Measurements from ENCODE around the gene JOSD1. TPM values are rescaled to one million over a fixed set of nuclear protein-coding genes. Genes with fewer than 3 reads are reported as not detected.

The JOSD1 gene
- total RNA-seq, 1 experiment from 2014 or later = 50.5 TPM

DNA sequence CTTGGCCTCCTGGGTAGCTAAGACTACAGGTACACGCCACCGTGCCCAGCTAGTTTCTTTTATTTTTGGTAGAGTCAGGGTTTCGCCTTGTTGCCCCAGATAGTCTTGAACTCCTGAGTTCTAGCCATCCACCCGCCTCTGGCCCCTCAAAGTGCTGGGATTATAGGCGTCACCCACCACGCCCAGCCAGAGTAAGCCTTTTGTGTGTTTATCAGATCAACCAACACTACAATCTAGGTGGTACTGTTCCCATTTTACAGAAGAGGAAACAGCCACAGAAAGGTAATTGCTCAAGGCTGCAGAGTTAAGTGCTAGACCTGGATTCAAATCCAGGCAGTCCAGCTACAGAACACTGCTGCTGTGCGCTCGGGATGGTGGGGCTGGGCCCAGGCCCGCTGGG, 15.8 kb downstream of the JOSD1 start:
- Histone ChIP-seq H3K9me2 (replicated peaks; ENCODE audit: insufficient read depth, low read length) (no peaks in the 10 kb centered on the region), H3K4me3 (ENCODE audit: low read length) (no peak overlapping the region), H3K36me3 (ENCODE audit: insufficient read depth, low read length) (peaks cover 44% of the 10 kb centered on the region), H3K79me2 (ENCODE audit: low read length) (peaks cover 32% of the 10 kb centered on the region), H3K4me1 (ENCODE audit: low read length) (peaks cover 19% of the 10 kb centered on the region), H3K27ac (ENCODE audit: low read length) (no peak overlapping the region), H3K27me3 (ENCODE audit: low read length) (no peaks in the 10 kb centered on the region), H4K20me1 (ENCODE audit: insufficient read depth, low read depth, low read length) (peaks cover 13% of the 10 kb centered on the region; the same call in 1 of the 2 replicates), H3K9ac (ENCODE audit: low read length) (no peak overlapping the region), H2AFZ (ENCODE audit: low read length) (no peak overlapping the region), H3K4me2 (ENCODE audit: low read depth, low read length, poor library complexity, severe bottlenecking) (no peak overlapping the region), H3K9me3 (ENCODE audit: low read length) (no peaks in the 10 kb centered on the region)
- DNase-seq = no peak

DNA sequence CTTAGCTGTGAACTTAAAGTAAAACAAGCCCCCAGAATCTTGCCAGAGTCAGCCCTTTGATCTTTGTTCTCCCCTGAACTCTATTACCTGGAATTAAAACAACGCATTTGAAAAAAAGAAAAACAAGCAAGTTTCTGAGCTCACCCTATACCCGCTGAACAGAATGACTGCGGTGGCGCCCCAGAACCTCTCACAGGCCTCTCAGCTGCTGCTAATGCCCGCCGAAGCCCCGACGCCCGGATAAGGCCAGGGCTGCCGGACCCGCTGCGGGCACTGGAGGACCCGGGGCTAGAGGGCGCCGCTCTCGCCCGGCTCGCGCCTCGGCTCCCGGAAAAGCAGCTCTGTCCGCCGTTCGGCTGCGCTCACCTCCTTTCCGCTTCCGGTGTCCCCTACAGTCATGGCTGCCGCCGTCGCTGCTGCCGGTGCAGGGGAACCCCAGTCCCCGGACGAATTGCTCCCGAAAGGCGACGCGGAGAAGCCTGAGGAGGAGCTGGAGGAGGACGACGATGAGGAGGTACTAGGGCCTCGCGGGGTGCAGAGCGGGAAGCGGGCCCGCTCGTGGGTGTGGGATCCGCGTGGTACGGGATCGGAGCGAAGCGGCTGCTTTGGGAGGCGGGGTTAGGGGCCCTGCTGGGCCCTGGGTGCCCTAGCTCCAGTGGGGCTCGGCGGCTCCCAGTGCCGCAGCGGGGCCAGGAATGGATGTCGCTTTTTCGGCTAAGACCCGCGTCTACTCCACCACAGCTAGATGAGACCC, 19.0 kb downstream of the JOSD1 start, which contains the start of gene TOMM22:
Gene TOMM22, plus strand, starts transcription at position 376 of the 754 bp plus-strand sequence. Its CDS starts 22 bp downstream, at position 398.
- H2AFZ ChIP-seq (ENCODE audit: low read length) = peak within 1 kb of the TSS; percentile 91
- DNase-seq = peak; percentile 95
- peaks cover 33% of the 10 kb centered on the region for H3K36me3 ChIP-seq (ENCODE audit: insufficient read depth, low read length)
- H3K79me2 ChIP-seq (ENCODE audit: low read length) = peaks cover 32% of the 10 kb centered on the region
- H3K4me2 ChIP-seq (ENCODE audit: low read depth, low read length, poor library complexity, severe bottlenecking) = peak within 1 kb of the TSS; percentile 90
- no peaks in the 10 kb centered on the region for H3K27me3 ChIP-seq (ENCODE audit: low read length)
- H3K9ac ChIP-seq (ENCODE audit: low read length) = peak within 1 kb of the TSS; percentile 92
- no peaks in the 10 kb centered on the region for H3K9me3 ChIP-seq (ENCODE audit: low read length)
- peaks cover 19% of the 10 kb centered on the region for H3K4me1 ChIP-seq (ENCODE audit: low read length)
- H3K27ac ChIP-seq (ENCODE audit: low read length) = peak within 1 kb of the TSS; percentile 28; the same call in 1 of the 2 replicates
- peak within 1 kb of the TSS; percentile 99 for H3K4me3 ChIP-seq (ENCODE audit: low read length)
- H3K9me2 ChIP-seq (replicated peaks; ENCODE audit: insufficient read depth, low read length) = no peaks in the 10 kb centered on the region
- peaks cover 13% of the 10 kb centered on the region; the same call in 1 of the 2 replicates for H4K20me1 ChIP-seq (ENCODE audit: insufficient read depth, low read depth, low read length)

DNA sequence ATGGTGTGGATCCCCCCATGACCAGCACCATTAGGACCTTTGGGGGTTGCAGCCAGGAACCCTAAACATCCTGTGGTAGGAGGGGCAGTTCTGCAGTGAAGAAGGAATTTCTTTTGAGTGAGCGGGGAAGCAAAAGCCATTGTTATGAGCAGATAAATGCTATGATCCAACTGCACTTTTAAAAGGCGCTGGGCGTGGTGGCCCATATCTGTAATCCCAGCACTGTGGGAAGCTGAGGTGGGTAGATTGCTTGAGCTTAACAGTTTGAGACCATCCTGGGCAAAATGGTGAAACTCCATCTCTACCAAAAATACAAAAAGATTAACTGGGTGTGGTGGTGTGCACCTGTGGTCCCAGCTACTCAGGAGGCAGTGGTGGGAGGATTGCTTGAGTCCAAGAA, 24.9 kb downstream of the JOSD1 start:
- H3K9me3 ChIP-seq (ENCODE audit: low read length) = no peaks in the 10 kb centered on the region
- H3K27me3 ChIP-seq (ENCODE audit: low read length) = no peaks in the 10 kb centered on the region
- no peak overlapping the region for H3K27ac ChIP-seq (ENCODE audit: low read length)
- peaks cover 5% of the 10 kb centered on the region; the same call in 1 of the 2 replicates for H3K79me2 ChIP-seq (ENCODE audit: low read length)
- H3K9ac ChIP-seq (ENCODE audit: low read length) = no peak overlapping the region
- no peaks in the 10 kb centered on the region for H4K20me1 ChIP-seq (ENCODE audit: insufficient read depth, low read depth, low read length)
- no peak overlapping the region for H3K4me2 ChIP-seq (ENCODE audit: low read depth, low read length, poor library complexity, severe bottlenecking)
- H3K4me3 ChIP-seq (ENCODE audit: low read length) = no peak overlapping the region
- H3K9me2 ChIP-seq (replicated peaks; ENCODE audit: insufficient read depth, low read length) = no peaks in the 10 kb centered on the region
- peaks cover 8% of the 10 kb centered on the region for H3K36me3 ChIP-seq (ENCODE audit: insufficient read depth, low read length)
- peaks cover 2% of the 10 kb centered on the region for H3K4me1 ChIP-seq (ENCODE audit: low read length)
- H2AFZ ChIP-seq (ENCODE audit: low read length) = no peak overlapping the region
- DNase-seq = no peak

DNA sequence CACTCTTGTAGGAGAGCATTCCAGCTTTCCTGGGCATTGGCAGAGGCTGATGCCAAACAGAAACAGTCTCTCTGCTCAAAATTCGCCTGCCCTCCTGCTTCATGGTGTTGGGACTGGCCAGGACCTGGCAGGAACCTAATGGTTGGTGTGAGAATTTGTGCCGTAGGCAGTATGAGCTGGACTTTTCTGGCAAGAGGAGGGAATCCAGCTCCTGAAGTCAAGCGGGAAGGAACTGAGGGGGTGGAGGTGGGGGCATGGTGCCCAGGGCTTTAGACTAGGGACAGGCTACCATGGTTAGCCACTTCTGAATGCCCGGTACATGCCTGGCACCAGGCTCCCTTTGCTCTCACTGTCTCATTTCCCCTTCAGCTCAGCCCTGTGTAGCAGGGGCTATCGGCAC, 25.9 kb downstream of the JOSD1 start:
- no peak overlapping the region for H3K9ac ChIP-seq (ENCODE audit: low read length)

DNA sequence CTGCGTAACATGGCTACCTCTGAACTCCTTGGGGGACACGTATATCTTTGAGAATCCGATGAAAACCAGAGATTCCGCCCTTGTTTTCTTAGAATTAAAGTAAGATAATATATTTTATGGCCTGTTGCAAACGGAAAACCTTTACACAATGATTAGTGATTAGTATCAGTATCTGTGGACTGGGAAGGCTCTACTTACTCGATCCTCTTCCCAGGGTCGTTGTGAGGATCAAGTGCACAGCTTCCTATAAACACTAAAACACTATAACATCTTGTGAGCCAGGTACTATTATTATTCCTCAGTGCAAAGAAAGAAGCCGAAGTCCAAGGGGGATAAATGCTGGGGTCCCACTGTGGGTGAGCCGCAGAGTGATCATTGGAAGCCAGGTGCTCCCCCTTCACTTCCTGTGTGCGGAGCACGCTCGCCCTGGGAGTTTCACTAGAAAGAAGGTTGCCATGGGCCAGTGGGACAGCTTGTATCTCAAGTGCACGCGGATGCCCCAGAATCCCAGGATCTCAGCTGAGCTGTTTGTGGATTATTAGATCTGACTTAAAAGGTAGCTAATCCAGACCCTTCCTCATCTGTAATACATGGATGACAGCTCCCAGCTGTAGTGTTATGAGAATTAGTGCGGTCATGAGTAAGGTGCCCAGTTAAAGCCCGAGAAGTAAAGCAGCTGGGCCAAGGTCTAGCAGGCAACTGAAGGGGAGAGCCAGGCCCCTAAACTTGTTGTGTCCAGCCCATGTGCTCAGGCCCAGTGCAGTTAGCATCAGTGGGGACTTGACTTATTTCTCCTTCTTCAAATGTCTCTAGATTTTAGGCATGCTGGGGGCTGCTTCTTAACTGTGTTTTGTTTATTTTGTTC, 43.5 kb downstream of the JOSD1 start:
- H2AFZ ChIP-seq (ENCODE audit: low read length) = peak overlapping the region; percentile 94

More for the DNA sequence above, 25.9 kb downstream of the JOSD1 start:
- Histone ChIP-seq H3K79me2 (ENCODE audit: low read length) (no peaks in the 10 kb centered on the region), H3K4me1 (ENCODE audit: low read length) (no peaks in the 10 kb centered on the region), H3K4me2 (ENCODE audit: low read depth, low read length, poor library complexity, severe bottlenecking) (no peak overlapping the region), H3K27me3 (ENCODE audit: low read length) (no peaks in the 10 kb centered on the region), H3K36me3 (ENCODE audit: insufficient read depth, low read length) (peaks cover 13% of the 10 kb centered on the region), H4K20me1 (ENCODE audit: insufficient read depth, low read depth, low read length) (no peaks in the 10 kb centered on the region), H2AFZ (ENCODE audit: low read length) (no peak overlapping the region), H3K9me2 (replicated peaks; ENCODE audit: insufficient read depth, low read length) (no peaks in the 10 kb centered on the region), H3K27ac (ENCODE audit: low read length) (no peak overlapping the region), H3K4me3 (ENCODE audit: low read length) (no peak overlapping the region), H3K9me3 (ENCODE audit: low read length) (no peaks in the 10 kb centered on the region)
- no peak for DNase-seq

DNA sequence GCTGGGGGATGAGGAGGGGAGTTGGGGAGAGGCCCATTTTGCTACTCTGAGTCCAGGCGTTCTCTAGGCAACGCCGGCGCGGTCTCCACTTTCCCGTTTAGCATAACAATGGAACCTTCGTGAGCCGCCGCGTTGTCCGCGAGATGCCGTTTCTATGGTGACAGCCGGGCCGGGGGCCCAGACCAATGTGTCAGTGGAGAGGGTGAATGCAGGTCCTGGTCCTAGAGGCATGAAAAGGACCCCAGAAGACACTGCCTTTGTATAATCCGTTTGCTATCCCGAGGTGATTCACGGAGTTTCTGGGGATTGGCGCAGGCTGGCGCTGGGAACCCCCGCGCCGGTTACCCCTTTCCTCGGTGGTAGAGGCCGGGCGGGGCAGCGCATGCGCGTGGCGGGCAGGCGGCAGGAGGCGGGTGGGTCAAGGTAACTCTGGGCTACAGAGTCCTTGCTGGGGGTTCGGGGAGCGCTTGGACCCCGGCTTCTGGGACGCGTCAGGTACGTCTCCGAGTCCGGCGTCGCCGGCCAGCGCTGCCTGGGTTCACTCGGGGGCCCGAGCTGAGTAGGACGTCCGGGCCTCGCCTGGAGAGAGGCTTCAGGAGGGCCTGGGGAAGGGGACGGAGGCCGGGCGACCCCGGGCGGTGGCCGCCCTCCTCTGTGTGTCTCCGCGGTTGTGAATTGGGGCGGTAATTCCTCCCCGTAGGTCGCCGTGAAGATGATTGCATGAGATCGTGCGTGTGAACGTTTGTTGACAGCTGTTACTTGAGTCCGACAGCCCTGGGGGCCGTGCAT, 44.3 kb downstream of the JOSD1 start, which contains the start of the genes CBY1 and FAM227A:
Gene CBY1, plus strand, starts transcription at position 383 of the 789 bp plus-strand sequence. CDS start 11,417 bp downstream, outside the sequence.
Gene FAM227A, minus strand, starts transcription at position 137 of the 789 bp plus-strand sequence. CDS start 6,224 bp downstream, outside the sequence.
- peak within 1 kb of the TSS; percentile 91 for H3K9ac ChIP-seq (ENCODE audit: low read length)
- peak within 1 kb of the TSS; percentile 83 for H3K4me3 ChIP-seq (ENCODE audit: low read length)
- H2AFZ ChIP-seq (ENCODE audit: low read length) = peak within 1 kb of the TSS; percentile 94
- H3K9me2 ChIP-seq (replicated peaks; ENCODE audit: insufficient read depth, low read length) = no peaks in the 10 kb centered on the region
- peak within 1 kb of the TSS; percentile 90 for H3K4me2 ChIP-seq (ENCODE audit: low read depth, low read length, poor library complexity, severe bottlenecking)
- H3K9me3 ChIP-seq (ENCODE audit: low read length) = no peaks in the 10 kb centered on the region
- H4K20me1 ChIP-seq (ENCODE audit: insufficient read depth, low read depth, low read length) = no peaks in the 10 kb centered on the region
- H3K27me3 ChIP-seq (ENCODE audit: low read length) = no peaks in the 10 kb centered on the region
- peak; percentile 96 for DNase-seq
- peaks cover 13% of the 10 kb centered on the region for H3K4me1 ChIP-seq (ENCODE audit: low read length)
- peak within 1 kb of the TSS; percentile 79 for H3K27ac ChIP-seq (ENCODE audit: low read length)
- no peaks in the 10 kb centered on the region for H3K36me3 ChIP-seq (ENCODE audit: insufficient read depth, low read length)
- peaks cover 31% of the 10 kb centered on the region for H3K79me2 ChIP-seq (ENCODE audit: low read length)

More for the DNA sequence above, 43.5 kb downstream of the JOSD1 start:
- Histone ChIP-seq H3K9me2 (replicated peaks; ENCODE audit: insufficient read depth, low read length) (no peaks in the 10 kb centered on the region), H3K9me3 (ENCODE audit: low read length) (no peaks in the 10 kb centered on the region), H3K4me3 (ENCODE audit: low read length) (peak overlapping the region; percentile 83), H3K27me3 (ENCODE audit: low read length) (no peaks in the 10 kb centered on the region), H3K79me2 (ENCODE audit: low read length) (peaks cover 35% of the 10 kb centered on the region), H3K4me1 (ENCODE audit: low read length) (peaks cover 13% of the 10 kb centered on the region), H3K9ac (ENCODE audit: low read length) (peak overlapping the region; percentile 91), H3K36me3 (ENCODE audit: insufficient read depth, low read length) (no peaks in the 10 kb centered on the region), H3K27ac (ENCODE audit: low read length) (peak overlapping the region; percentile 79), H3K4me2 (ENCODE audit: low read depth, low read length, poor library complexity, severe bottlenecking) (peak overlapping the region; percentile 90), H4K20me1 (ENCODE audit: insufficient read depth, low read depth, low read length) (no peaks in the 10 kb centered on the region)
- DNase-seq = peak; percentile 83

DNA sequence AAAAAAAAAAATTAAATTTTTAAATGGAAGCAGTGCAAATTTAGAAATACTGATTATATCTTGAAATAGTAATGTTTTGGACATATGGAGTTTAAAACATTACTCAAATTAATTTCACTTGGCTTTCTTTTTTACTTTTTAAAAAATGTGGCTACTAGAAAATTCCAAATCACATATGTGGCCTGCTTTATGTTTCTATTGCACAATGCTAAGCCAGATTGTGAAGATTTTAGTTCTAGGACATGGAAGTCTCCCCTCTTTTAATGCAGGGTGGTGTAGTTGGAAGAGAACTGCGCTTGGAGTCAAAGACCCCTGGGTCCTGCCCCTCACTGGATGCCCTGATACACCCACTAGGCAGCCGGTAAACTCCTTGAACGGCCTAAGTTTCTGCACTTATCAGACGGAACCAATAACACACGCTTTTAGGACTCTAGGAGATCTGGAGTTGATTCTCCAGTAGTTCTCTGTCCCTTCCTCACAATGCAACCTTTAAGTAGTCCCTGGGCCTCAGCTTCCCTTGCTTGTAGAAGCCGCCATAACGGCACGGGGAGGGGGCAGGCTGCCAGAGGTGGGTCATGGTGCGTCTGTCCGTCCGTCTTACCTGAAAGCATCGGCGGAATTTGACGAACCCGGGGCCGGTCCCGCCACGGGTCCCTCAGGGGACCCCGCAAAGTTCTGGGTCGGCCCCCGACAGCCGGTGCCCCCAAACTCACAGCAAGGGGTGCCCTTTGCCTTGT, 45.1 kb downstream of the JOSD1 start:
- peak; percentile 57 for DNase-seq
- H3K27me3 ChIP-seq (ENCODE audit: low read length) = no peaks in the 10 kb centered on the region
- no peaks in the 10 kb centered on the region for H3K36me3 ChIP-seq (ENCODE audit: insufficient read depth, low read length)
- H3K9me3 ChIP-seq (ENCODE audit: low read length) = no peaks in the 10 kb centered on the region
- peak overlapping the region; percentile 79; the same call in 1 of the 2 replicates for H3K27ac ChIP-seq (ENCODE audit: low read length)
- peak overlapping the region; percentile 90 for H3K4me2 ChIP-seq (ENCODE audit: low read depth, low read length, poor library complexity, severe bottlenecking)
- H3K9ac ChIP-seq (ENCODE audit: low read length) = peak overlapping the region; percentile 91
- peaks cover 13% of the 10 kb centered on the region for H3K4me1 ChIP-seq (ENCODE audit: low read length)
- peak overlapping the region; percentile 94 for H2AFZ ChIP-seq (ENCODE audit: low read length)
- no peaks in the 10 kb centered on the region for H3K9me2 ChIP-seq (replicated peaks; ENCODE audit: insufficient read depth, low read length)
- no peaks in the 10 kb centered on the region for H4K20me1 ChIP-seq (ENCODE audit: insufficient read depth, low read depth, low read length)
- peaks cover 31% of the 10 kb centered on the region for H3K79me2 ChIP-seq (ENCODE audit: low read length)
- peak overlapping the region; percentile 83 for H3K4me3 ChIP-seq (ENCODE audit: low read length)

All from Karpas-422 (cell line).